Gastrocnemius medialis (tissue), 4 donors: ENCODE data around the gene HELLS.

Experiments
- CTCF ChIP-seq, 5 experiments: fragments of 450-650 bp in 3 of 5; fragments of 200-600 bp in 2 of 5; sonication (generic) in 2 of 5; IDR thresholded peaks in 4 of 5; conservative IDR thresholded peaks in 1 of 5; 1 replicate in 4 of 5; 2 replicates in 1 of 5; pipeline ENCODE4 v1.5.1; 2016 to 2019; ENCODE audit warnings: antibody characterized with exemption in 5 of 5, mild to moderate bottlenecking in 3 of 5, moderate library complexity in 3 of 5
- POLR2A ChIP-seq, 2 donors: fragments of 450-650 bp; IDR thresholded peaks; one replicate each; pipeline ENCODE4 v1.6.1; 2017; ENCODE audit warnings: antibody characterized with exemption in 2 of 2, mild to moderate bottlenecking in 2 of 2, moderate library complexity in 2 of 2

GRCh38 chr10:94591461-94592205, 46.0 kb downstream of the HELLS start:
- no peak for TF ChIP-seq CTCF (IDR thresholded peaks at IDR 0.05 in 4 of 5, conservative IDR thresholded peaks at IDR 0.05 in 1 of 5)
- TF ChIP-seq POLR2A (IDR thresholded peaks at IDR 0.05) = no peak
